Amygdala (tissue), 56 donors: Measurements from ENCODE around the gene UTS2R.
A peak's percentile ranks its signal among the peaks of the same experiment; 100 is the strongest.
"Not testable (repeated sequence)": the region's sequence is repeated elsewhere in the genome, so short reads cannot be mapped to it uniquely, and the experiment has no call there.

Experiments
- DNase-seq, 56 donors: peaks; one replicate each; lab custom pipeline; 2025; lab: John Stamatoyannopoulos, UW

UTS2R gene

GRCh38 chr17:82373072-82373452 lies 1.5 kb downstream of the UTS2R start:
- not testable (repeated sequence) for DNase-seq

GRCh38 chr17:82373731-82374625 lies 2.4 kb downstream of the UTS2R start:
- DNase-seq: no peak

GRCh38 chr17:82374626-82375331 lies 3.2 kb downstream of the UTS2R start:
- no peak for DNase-seq

GRCh38 chr17:82375359-82376041 lies 3.9 kb downstream of the UTS2R start:
- no peak for DNase-seq

GRCh38 chr17:82376042-82376730 lies 4.6 kb downstream of the UTS2R start:
- no peak for DNase-seq

- DNase-seq: not testable (repeated sequence)
Measured at GRCh38 chr17:82377294-82377693, 5.7 kb downstream of the UTS2R start.

GRCh38 chr17:82377924-82378740 lies 6.6 kb downstream of the UTS2R start:
- DNase-seq: no peak

- DNase-seq: no peak
Measured at GRCh38 chr17:82378741-82379021, 7.1 kb downstream of the UTS2R start.

- no peak for DNase-seq
Measured at GRCh38 chr17:82380860-82381702, 9.5 kb downstream of the UTS2R start.

- DNase-seq: peak in 1 of 56 donors; percentile 35
Measured at GRCh38 chr17:82381703-82382009, 10.1 kb downstream of the UTS2R start.

GRCh38 chr17:82382220-82382932 lies 10.8 kb downstream of the UTS2R start:
- DNase-seq: not testable (repeated sequence)

GRCh38 chr17:82382933-82383255 lies 11.3 kb downstream of the UTS2R start:
- no peak for DNase-seq

GRCh38 chr17:82383411-82383810 lies 11.8 kb downstream of the UTS2R start:
- DNase-seq: no peak

- DNase-seq: no peak
Measured at GRCh38 chr17:82384051-82384729, 12.6 kb downstream of the UTS2R start.

GRCh38 chr17:82384730-82385481 lies 13.3 kb downstream of the UTS2R start:
- peak in 2 of 56 donors; percentile 7 to 29 for DNase-seq

- DNase-seq: no peak
Measured at GRCh38 chr17:82385559-82386254, 14.1 kb downstream of the UTS2R start.
